SK-N-SH treated with all-trans-retinoic acid at 6 μM for 48 hours (cell line): ENCODE measurements around the gene ABCD1.

ENCODE experiments used
- ARNTL ChIP-seq: fragments of 450-650 bp; formaldehyde crosslinking; IDR thresholded peaks from 2 replicates; pipeline ENCODE4 v1.5.0; 2020; ENCODE audit warnings: low read depth, mild to moderate bottlenecking, moderate library complexity, borderline replicate concordance
- CSDC2 ChIP-seq: fragments of 250-450 bp; sonication (Bioruptor Pico); IDR thresholded peaks from 2 replicates; pipeline ENCODE4 v1.5.0; 2020; ENCODE audit warnings: mild to moderate bottlenecking, moderate library complexity
- ESRRG ChIP-seq: fragments of 250-450 bp; sonication (Bioruptor Pico); IDR thresholded peaks from 2 replicates; pipeline ENCODE4 v1.6.1; 2021; ENCODE audit warnings: mild to moderate bottlenecking
- RARB ChIP-seq: fragments of 250-450 bp; sonication (Bioruptor Pico); IDR thresholded peaks from 2 replicates; pipeline ENCODE4 v1.8.0; 2021; ENCODE audit warnings: mild to moderate bottlenecking, moderate library complexity
- SNAI2 ChIP-seq: fragments of 250-450 bp; sonication (Bioruptor Pico); IDR thresholded peaks from 2 replicates; pipeline ENCODE4 v1.5.0; 2020; ENCODE audit warnings: mild to moderate bottlenecking, moderate library complexity
- ZC3H10 ChIP-seq: fragments of 250-450 bp; sonication (Bioruptor Pico); IDR thresholded peaks from 2 replicates; pipeline ENCODE4 v1.5.1; 2021; ENCODE audit warnings: mild to moderate bottlenecking, moderate library complexity
- ZFP30 ChIP-seq: fragments of 450-650 bp; formaldehyde crosslinking; IDR thresholded peaks from 2 replicates; pipeline ENCODE4 v1.5.0; 2022; ENCODE audit warnings: mild to moderate bottlenecking, moderate library complexity
- ZNF565 ChIP-seq: fragments of 450-650 bp; formaldehyde crosslinking; conservative IDR thresholded peaks from 2 replicates; pipeline ENCODE4 v1.5.0; 2020; ENCODE audit warnings: low read depth, mild to moderate bottlenecking, moderate library complexity
- ZNF8 ChIP-seq: fragments of 450-650 bp; formaldehyde crosslinking; IDR thresholded peaks from 2 replicates; pipeline ENCODE4 v1.5.0; 2020; ENCODE audit warnings: mild to moderate bottlenecking, moderate library complexity
- TF ChIP-seq, protein P1 (sequence below): fragments of 250-450 bp; sonication (Bioruptor Pico); IDR thresholded peaks from 2 replicates; pipeline ENCODE4 v1.8.0; 2020; ENCODE audit warnings: mild to moderate bottlenecking, moderate library complexity, borderline replicate concordance
- TF ChIP-seq, protein P2 (sequence below): fragments of 250-450 bp; sonication (Bioruptor Pico); IDR thresholded peaks from 2 replicates; pipeline ENCODE4 v1.5.0; 2020; ENCODE audit warnings: mild to moderate bottlenecking, moderate library complexity

DNA sequence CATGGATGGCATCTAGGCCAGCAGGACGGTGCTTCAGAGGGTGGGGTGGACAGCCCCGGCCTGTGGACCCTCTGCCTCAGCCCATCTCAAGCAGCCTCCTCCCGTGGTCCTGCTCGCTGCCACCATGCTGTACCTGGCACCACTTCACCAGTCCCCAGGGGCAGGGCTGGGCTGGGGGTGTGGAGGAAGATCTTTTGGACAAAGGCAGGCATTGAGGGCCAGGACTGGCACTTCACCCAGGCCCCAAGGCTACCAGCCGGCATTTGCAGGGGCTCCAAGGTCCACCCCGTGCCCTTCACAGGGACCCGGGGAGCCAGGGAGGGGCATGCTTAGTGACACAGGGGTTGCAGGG is 40.1 kb downstream of the ABCD1 start:
- TF ChIP-seq, protein P1, sequence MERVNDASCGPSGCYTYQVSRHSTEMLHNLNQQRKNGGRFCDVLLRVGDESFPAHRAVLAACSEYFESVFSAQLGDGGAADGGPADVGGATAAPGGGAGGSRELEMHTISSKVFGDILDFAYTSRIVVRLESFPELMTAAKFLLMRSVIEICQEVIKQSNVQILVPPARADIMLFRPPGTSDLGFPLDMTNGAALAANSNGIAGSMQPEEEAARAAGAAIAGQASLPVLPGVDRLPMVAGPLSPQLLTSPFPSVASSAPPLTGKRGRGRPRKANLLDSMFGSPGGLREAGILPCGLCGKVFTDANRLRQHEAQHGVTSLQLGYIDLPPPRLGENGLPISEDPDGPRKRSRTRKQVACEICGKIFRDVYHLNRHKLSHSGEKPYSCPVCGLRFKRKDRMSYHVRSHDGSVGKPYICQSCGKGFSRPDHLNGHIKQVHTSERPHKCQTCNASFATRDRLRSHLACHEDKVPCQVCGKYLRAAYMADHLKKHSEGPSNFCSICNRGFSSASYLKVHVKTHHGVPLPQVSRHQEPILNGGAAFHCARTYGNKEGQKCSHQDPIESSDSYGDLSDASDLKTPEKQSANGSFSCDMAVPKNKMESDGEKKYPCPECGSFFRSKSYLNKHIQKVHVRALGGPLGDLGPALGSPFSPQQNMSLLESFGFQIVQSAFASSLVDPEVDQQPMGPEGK = no peak
- TF ChIP-seq ARNTL (CRISPR knock-in tag) = no peak
- no peak for TF ChIP-seq ZNF565
- no peak for TF ChIP-seq RARB (CRISPR knock-in tag)
- no peak for TF ChIP-seq CSDC2 (CRISPR knock-in tag)
- TF ChIP-seq, protein P2, sequence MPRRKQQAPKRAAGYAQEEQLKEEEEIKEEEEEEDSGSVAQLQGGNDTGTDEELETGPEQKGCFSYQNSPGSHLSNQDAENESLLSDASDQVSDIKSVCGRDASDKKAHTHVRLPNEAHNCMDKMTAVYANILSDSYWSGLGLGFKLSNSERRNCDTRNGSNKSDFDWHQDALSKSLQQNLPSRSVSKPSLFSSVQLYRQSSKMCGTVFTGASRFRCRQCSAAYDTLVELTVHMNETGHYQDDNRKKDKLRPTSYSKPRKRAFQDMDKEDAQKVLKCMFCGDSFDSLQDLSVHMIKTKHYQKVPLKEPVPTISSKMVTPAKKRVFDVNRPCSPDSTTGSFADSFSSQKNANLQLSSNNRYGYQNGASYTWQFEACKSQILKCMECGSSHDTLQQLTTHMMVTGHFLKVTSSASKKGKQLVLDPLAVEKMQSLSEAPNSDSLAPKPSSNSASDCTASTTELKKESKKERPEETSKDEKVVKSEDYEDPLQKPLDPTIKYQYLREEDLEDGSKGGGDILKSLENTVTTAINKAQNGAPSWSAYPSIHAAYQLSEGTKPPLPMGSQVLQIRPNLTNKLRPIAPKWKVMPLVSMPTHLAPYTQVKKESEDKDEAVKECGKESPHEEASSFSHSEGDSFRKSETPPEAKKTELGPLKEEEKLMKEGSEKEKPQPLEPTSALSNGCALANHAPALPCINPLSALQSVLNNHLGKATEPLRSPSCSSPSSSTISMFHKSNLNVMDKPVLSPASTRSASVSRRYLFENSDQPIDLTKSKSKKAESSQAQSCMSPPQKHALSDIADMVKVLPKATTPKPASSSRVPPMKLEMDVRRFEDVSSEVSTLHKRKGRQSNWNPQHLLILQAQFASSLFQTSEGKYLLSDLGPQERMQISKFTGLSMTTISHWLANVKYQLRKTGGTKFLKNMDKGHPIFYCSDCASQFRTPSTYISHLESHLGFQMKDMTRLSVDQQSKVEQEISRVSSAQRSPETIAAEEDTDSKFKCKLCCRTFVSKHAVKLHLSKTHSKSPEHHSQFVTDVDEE (CRISPR knock-in tag) = no peak
- no peak for TF ChIP-seq ZC3H10 (CRISPR knock-in tag)
- TF ChIP-seq SNAI2 (CRISPR knock-in tag) = no peak
- TF ChIP-seq ZFP30 (CRISPR knock-in tag) = no peak
- TF ChIP-seq ZNF8 (CRISPR knock-in tag) = no peak
- TF ChIP-seq ESRRG = no peak
